Stromal cell of bone marrow (primary cell): ENCODE data around the gene TOP3B.
"Not testable (repeated sequence)": the region's sequence is repeated elsewhere in the genome, so short reads cannot be mapped to it uniquely, and the experiment has no call there.

Source experiments
- DNase-seq: peaks from one replicate; pipeline ENCODE4 v3.0.0-alpha.2; 2012; ENCODE audit warnings: low read depth

TOP3B gene

DNA sequence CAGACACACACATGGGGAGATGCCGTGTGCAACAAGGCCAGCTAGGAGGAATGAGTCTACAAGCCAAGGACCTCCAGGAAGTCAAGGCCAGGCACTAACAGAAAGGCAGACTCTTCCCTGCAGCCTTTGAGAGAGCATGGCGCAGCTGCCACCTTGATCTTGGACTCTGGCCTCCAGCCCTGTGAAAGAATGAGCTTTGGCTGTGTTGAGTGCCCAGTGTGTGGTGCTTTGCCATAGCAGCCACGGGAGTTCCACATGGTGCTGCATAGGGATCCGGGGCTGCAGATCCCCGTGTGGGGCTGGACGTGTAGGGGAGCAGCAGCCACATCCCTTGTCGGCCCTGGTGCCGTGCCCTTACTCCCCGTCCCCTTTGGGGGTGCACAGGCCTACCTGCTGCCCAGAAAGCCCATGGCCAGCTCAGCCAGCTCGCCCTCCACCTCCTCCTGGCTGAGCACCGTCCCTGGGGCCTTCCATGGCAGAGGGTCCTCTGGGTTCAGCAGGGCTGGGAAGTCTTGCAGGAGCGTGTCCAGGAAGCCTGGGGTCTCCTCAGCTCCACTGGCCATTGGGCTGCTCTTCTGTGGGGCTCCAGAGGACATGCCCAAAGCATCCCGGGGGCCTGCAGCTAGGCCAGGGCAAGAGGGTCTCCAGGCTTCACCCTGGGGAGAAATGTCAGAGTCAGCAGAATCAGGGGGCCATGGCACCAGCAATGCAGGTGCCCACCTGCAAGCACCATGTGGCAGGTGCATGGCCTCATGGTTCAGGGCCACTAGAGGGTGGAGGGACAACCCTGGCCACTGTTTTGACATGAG is 36.9 kb downstream of the TOP3B start:
- no peak for DNase-seq

DNA sequence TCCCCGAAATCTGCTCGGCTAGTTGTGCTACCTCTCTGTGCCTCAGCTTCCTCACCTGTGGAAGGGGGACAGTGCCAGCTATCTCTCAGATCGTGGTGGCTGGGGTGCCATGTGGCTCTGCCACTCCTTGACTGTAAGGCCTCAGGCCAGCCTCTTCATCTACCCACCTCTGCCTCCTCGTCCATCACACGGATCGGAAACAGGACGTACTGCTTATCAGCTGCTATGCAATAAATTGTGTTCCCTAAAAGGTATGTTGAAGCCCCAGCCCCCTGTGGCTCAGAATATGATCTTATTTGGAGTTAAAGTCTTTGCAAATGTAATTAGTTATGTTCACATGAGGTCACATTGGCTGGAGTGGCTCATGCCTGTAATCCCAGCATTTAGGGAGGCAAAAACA is 37.7 kb downstream of the TOP3B start:
- DNase-seq, result no peak

DNA sequence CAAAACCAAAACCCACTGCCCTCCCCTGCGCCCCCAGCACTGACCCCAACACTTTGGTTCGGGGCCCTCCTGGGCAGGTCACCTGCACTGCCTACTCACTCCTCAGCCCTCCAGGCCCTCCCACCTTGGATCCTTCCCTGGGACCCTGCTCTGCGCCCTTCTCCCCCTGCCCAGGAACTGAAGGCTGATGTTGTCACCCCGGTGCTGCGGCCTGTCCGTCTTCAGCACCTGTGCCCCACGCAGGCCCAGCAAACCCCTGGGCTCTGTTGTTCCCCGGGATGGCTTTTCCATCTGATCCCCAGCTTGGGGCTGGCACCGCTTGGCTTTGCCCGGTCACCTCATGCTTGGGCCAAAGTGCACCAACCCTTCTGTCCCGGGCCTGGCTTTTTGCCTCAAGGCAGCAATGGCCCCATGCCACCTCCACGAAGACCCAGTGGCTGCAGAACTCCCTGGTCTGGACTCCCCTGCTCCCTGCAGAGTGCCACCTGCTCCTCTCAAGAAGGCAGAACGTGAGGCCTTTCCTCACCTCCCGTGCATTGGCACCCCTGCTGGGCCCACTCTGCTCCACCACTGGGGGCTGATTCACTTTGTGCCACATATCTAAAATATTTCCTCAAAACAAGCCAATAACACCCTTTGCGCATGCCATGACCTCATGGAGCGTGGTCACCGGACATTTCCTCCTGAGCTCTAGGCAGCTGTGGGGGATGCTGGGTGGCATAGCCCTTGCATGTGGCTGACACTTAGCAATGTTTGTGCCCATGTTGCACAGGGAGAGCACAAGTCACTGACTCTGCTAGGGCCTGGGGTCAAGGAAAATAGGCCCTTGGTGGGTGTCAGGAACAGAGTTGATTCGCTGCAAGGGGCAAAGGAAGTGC is 38.8 kb downstream of the TOP3B start:
- DNase-seq, result no peak

GRCh38 chr22:21942407-21943343 is 39.9 kb downstream of the TOP3B start:
- DNase-seq, result peak; percentile 81

GRCh38 chr22:21941921-21942320 is 40.7 kb downstream of the TOP3B start:
- DNase-seq, result no peak

DNA sequence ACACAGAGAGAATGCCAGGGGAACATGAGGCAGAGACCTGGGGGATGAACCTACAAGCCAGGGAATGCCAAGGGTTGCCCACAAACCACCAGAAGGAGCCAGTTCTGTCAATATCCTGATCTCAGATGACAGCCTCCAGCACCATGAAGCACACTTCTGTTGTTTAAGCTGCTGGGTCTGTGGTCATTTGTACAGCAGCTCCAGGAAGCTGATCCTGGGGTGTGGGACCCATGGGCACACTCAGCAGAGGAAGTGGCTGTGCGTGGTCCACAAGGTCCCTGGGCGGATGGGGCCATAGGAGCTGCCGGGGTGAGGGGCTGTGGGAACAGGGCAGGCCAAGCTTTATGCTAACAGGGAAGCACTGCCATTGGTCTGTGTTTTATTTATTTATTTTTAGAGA is 42.1 kb downstream of the TOP3B start:
- no peak for DNase-seq

- DNase-seq, result not testable (repeated sequence)
These were observed 42.7 kb downstream of the TOP3B start for GRCh38 chr22:21939935-21940334.

DNA sequence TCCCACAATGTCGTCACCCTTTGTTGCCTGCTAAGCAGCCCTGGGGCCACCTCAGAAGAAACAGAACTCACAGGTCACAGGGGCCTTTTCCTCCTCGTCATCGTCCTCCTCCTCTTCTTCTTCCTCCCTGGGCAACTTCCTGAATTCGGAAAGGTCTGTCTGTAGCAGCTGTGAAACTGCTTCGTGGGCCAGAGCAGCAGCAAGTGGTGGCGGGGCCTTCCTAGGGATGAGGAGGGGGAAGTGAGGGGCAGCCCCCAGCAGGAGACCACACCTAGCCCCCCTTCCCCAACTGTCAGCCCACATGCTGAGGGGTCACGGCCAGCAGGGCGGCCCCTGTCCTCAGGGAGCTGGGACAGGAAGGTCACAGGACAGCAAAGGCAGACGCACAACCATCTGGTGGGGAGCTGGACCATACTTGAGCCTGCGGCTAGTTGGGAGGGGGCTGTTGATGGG is 43.1 kb downstream of the TOP3B start:
- no peak for DNase-seq

DNA sequence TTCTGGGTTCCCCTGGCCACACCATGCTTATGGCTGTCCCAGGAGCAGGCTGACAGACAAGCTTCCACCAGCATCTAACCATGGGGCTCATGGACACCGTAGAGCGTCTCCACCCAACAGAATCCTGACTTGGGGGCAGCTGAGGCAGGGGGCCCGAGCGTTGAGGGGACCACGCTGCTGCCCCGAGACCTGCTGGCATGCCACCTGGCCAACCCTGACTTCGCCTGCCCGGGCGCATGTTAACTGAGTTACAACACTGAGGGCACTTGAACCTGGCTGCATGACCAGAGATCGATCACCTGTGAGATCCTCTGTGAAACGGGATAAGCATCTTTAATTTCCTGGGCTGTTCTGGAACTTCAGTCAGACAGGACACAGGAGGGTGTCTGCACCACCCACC is 43.7 kb downstream of the TOP3B start:
- DNase-seq, result no peak

- DNase-seq, result peak; percentile 64
These were observed 44.3 kb downstream of the TOP3B start for GRCh38 chr22:21938071-21938822.

DNA sequence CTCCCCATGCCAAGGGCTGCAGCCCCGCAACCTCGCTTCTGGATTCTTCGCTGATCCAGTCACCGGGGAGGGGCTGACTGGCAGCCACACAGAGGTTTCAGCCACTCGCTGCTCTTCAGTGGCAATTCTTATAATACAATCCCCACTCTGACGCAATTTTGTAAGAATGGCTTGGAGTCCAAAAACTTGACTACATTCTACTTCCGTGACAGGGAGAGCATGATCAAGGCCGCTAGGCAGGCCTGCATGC is 44.8 kb downstream of the TOP3B start:
- peak; percentile 89 for DNase-seq

DNA sequence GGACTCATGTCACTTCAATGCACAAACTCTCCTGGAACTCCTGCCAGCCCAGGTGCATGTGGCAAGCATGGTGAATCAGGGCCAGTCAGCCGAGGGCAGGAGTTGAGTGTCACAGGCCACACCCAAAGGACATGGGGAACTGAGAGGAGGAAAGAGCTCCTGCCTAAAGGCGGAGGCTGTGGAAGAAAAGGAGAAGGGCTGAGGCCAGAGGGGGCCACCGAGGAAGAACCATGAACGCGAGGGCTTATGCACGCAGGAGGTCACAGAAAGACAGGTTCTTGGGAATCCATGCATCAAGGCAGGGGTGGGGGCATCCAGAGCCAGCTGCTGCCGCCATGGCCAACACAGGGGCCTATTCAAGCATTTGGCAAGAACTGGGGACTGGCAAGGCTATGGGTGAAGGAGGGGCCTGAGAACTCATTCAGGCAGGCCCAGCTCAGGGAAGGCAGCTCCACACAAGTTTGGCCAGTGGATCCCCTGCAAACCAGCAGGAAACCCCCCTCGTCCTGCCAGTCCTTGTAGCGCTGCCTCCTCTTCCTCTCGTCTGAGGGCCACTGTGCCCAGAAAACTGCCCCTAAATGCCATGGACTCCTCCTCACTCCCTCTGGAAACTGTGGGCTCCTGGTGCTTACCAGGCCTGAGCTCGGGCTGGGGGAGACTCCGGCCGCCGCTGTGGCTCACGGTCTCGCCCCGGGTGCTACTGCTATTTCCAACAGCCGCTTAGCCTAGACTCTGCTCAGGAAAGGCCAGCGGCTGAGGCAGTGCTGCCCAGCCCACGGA is 45.4 kb downstream of the TOP3B start:
- DNase-seq, result no peak

GRCh38 chr22:21936151-21936775 is 46.3 kb downstream of the TOP3B start:
- DNase-seq, result no peak

- DNase-seq, result no peak
These were observed 48.7 kb downstream of the TOP3B start for GRCh38 chr22:21933910-21934309.

GRCh38 chr22:21933413-21933812 is 49.2 kb downstream of the TOP3B start:
- no peak for DNase-seq

DNA sequence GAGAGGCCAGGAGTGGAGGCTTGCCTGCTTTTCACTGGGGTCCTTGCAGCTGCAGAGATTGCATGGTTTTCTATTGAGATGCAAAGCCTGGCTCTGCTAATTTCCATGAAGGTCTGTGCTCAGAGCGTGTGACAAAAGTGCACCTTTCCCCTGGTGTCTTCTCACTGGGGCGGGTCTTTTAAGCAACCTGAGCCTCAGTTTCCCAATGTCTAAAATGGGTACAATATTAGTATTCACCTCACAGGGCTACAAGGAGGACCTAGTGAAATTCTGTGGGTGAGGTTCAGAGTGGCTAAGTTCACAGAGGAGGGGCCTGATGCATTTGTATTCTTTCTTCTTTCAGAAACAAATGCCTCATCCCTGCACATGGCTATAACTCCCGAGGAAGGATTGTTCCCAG is 50.2 kb downstream of the TOP3B start:
- DNase-seq, result no peak

DNA sequence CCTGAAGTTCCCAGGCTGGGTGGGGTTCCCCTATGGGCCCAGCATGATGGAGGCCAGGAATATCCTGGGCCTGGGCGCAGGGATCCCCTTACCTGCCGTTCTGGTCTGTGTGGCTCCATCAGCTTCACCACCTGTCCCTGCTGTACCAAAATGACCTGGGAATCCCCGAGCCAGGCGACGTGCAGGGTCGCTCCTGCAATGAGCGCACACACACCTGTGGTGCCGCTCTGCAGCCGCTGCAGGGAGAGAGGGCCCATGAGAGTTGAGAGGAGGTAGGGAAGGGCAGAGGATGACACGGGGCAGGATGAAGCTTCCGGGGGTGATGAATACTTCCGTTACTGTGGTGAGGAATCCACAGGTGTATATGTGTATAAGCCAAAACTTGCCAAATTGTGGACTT is 51.5 kb downstream of the TOP3B start:
- no peak for DNase-seq

DNA sequence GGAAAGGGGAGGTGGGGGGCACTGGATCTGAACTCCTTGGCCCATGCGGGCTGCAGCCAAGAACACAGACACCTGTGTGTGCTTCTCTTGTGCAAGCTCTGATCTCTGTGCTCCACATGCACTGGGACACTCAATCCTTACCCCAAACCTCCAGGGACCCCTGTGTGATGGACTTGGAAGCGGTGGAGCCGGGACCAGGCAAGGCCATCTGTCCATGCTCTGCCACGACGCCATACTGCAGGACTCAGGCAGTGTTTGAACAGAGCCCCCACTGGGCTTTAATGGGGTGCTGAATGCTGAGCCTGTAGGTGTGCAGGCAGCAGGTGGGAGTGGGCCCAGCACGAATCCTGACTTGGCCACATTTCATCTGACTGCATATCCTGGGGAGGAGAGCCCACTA is 53.3 kb downstream of the TOP3B start:
- DNase-seq, result no peak

DNA sequence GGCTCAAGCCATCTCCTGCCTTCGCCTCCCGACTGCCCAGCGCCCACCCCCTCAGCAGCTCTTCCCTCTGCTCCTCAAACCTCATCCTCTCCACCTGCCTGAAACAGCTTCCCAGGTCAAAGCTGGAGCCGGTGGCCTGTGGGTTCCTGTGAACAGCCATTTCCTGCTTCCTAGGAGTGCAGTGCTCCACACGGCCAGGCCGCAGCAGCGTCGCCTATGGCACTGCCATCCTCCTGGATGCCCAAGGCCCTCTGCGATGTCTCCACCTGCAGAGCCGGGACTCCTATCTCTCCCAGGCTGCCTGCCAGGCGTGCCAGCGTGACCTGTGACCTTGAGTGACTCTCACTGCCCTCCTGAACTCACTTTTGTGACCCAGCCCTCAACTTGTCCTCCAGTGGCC is 54.5 kb downstream of the TOP3B start:
- DNase-seq, result no peak

GRCh38 chr22:21927174-21927823 is 55.3 kb downstream of the TOP3B start:
- no peak for DNase-seq
